Activated naive CD4-positive, alpha-beta T cell (primary cell): ENCODE results near the gene JUN.

Source experiments
- DNase-seq, 4 experiments: peaks; one replicate each; lab custom pipeline; 2025; lab: John Stamatoyannopoulos, UW

JUN gene

DNA sequence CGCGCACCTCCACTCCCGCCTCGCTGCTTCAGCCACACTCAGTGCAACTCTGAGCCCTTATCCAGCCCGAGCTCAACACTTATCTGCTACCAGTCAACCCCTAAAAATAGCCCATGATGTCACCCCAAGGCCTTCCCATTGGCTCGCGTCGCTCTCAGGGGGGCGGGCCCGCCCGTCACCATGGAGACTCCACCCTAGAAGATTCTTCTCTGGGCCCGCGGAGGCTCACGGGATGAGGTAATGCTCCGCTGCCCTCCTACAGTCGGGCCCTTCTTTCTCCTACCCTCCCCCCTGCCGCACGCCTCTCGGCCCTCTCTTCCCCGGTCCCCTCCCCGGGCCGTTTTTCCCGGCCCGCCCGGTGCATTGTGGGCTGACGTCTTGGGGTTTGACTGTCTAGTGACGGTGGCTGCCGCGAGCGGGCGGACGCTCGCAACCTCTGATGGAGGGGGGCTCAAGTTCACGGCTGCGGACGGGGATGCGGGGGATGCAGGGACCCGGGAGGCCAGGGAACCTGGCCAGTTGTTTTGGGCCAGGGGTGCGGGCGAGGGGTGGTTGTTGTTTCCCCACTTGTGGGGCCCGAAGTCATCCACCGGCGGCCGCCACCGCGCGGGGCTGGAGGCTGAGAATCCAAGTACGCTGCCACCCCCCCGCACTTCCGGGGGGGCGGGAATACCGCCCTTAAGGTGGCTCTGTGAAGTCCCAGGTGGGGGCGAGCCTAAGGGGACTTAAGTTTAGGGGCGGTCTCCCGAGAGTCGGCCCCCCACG, at the start of gene JUN:
Gene JUN (minus strand): TSS at position 55 of the 765 bp plus-strand sequence. CDS start 977 bp downstream, outside the sequence.
- peak; percentile 93 to 97 (median 96) for DNase-seq

- no peak for DNase-seq
Observed at GRCh38 chr1:58833166-58833565, 49.3 kb upstream of the JUN start.

GRCh38 chr1:58830291-58830690, 46.4 kb upstream of the JUN start:
- DNase-seq, result no peak

- DNase-seq, result no peak
Observed at GRCh38 chr1:58829866-58830265, 46.0 kb upstream of the JUN start.

- DNase-seq, result no peak
Observed at GRCh38 chr1:58827298-58827697, 43.5 kb upstream of the JUN start.

GRCh38 chr1:58824753-58825389, 41.0 kb upstream of the JUN start:
- no peak for DNase-seq

- no peak for DNase-seq
Observed at GRCh38 chr1:58823481-58824010, 39.7 kb upstream of the JUN start.

DNA sequence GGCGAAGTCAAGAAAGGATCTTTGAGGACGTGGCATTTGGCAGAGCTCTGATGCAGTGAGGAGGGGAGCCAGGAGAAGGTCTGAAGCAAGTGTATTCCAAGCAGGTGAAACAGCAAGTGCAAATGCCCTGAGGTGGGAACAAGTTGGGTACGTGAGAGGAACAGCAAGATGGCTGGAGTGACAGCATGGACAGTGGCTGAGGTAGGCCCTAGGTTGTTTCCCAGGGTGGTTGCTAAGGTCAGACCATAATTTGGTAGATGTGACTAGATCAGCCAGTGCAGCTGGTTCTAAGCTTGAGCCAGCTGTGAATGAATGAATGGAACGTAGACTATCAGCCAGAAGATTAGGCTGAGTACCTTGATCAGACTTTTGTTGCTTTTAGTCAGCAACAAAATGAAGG, 37.5 kb upstream of the JUN start:
- DNase-seq, result no peak

DNA sequence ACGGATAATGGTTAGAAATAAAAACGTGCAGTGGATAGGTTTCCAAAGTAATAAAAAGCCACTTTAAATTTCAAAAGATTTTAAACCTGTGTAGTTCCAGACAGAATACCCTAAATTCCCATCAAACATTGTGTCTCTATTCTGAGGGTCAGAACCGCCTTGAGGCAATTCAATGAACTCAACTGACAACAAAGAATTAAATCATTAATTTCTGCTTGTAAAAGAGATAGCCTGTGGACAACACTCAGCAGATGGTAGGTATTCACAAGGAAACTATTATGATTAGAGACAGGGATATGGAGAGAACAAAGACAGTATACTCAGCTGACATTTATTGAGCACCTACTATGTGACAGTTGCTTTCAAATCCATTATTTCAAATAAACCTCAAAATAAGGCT, 35.1 kb upstream of the JUN start:
- no peak for DNase-seq

- DNase-seq, result no peak
Observed at GRCh38 chr1:58818075-58818474, 34.2 kb upstream of the JUN start.

DNA sequence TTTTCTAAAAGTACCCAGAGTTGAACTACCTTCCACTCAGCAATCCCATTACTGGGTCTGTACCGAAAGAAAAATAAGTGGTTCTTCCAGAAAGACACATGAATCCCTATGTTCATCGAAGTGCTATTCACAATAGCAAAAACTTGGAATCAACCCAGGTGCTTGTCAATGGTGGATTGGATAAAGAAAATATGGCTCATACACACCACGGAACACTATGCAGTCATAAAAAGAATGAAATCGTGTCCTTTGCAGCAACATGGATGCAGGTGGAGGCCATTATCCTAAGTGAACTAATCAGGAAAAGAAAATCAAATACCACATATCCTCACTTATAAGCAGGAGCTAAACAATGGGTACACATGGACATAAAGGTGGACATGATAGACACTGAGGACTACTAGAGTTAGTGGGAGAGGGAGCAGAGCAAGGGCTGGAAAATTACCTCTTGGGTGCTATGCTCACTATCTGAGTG, 32.9 kb upstream of the JUN start:
- no peak for DNase-seq

DNA sequence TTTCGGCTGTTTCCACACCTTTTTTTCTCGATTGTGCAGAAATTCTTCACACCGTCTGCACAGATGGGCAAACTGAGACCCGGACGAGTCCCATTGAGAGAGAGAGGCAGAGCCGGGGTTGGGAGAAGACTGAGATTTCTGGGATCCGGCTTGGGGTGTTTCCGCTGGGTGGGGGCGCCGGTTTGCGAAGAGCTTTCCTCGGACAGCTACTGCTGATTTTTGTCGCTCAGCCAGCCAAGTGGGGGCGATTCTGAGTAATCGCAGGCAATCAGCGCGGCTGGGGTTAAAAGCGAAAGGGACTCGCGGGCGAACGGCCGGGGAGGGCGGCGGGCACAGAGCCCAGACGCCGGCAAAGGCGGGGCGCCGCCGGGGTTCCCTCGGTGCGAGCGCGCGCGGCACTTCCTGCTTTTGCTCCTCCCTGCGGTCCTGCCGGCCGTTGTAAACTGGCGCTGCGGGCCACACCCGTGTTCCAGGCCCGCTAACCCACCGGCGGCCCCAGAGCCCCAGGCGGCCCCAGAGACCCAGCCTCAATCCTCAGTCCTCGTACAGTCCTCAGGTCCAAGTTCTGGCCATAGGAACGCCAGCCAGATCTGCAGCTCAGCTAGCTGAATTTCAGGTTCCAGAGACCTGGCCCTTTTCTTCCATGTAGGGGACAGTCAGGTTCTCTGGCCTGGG, 32.4 kb upstream of the JUN start:
- DNase-seq, result peak; percentile 33 to 73 (median 63)

GRCh38 chr1:58815686-58816071, 31.8 kb upstream of the JUN start:
- DNase-seq, result no peak

- DNase-seq, result peak in 1 of 4 experiments; percentile 12
Observed at GRCh38 chr1:58815069-58815685, 31.3 kb upstream of the JUN start.

GRCh38 chr1:58814251-58815068, 30.6 kb upstream of the JUN start:
- no peak for DNase-seq

GRCh38 chr1:58813801-58814200, 30.0 kb upstream of the JUN start:
- DNase-seq, result no peak

DNA sequence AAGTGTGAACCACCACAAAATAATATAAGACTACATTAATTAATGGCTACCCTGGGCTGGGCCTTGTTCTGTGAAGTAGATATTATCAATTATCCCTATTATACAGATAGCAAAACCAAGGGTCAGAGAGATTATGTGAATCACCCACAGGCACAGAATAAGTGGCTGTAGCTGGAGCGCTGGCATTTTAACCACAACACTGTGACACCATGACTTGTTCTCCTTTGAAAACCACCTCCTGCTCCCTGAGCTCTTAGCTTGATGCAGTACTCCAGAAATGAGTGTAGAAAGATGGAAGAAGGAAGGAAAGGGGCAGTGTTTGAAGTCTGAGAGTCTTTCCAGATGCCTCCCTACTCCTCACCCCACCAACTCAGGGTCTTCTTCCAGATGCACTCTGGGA, 29.5 kb upstream of the JUN start:
- no peak for DNase-seq

- peak in 1 of 4 experiments; percentile 10 for DNase-seq
Observed at GRCh38 chr1:58812926-58813325, 29.1 kb upstream of the JUN start.

DNA sequence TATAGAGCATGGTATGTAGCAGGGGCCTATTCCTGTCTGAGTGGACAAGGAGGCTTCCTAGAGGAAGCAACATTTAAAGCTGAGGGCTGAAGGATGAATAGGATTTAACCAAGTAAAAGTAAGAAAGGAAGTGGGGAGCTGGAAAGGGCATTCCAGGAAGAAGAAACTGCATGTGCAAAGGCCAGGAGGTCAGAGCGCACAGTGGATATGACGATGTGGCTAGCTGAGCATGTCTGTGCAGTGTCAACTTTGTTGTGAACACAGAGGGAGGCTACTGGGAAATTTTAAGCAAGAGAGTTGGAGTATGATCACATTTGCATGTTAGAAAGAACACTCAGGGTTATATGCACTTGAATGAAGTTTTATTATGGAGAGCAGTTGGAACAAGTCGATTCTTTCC, 28.6 kb upstream of the JUN start:
- no peak for DNase-seq

DNA sequence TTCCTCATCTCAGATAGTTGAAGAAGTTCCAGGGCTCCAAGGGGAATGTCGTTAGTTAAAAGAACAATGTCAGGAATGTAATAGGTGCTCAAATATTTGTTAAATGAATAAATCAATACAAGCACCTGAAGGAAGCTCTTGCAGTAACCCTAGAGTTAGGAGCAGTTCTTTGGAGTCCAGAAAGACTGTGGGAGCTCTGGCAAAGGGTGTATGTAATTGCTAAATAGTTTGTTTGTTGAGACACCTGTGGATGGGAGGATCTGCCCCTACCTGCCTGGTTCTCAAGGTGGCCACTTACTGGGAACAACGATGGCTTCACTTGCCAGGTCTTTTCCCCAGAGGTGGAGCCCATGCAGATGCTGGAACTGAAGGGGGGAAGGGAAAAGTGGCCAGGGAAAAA, 27.5 kb upstream of the JUN start:
- no peak for DNase-seq

DNA sequence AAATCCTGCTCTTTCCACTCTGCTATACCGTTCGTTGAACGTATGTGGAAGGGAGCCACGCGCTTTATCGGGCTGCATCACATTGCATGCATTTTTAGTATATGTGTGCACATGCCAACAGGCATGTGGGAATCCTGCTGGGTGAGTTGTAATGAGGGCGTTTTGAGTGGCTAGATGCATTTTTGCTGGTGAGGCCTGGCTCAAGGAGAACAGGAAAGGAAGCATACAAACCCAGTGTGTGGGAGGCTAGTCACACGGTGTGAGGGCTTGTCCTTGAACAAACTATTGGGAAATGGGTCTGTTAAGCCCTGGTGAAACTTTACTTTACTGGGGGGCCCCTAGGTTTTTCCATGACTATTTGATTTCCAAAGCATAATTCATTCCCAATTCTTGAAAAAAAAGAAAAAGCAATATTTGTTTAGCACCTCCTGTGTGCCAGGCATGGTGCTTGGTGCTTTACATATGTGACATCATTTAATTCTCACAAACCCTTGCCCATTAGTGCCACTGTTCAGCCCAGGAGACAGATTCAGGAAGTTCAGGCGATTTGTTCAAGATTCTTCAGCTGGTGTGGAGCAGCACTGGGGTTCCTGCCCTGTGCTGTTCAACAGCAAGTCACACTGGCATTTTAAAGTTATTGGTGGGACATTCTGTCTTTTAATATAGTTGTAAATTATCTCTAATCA, 25.6 kb upstream of the JUN start:
- no peak for DNase-seq
